Measurements from ENCODE around the gene FUBP3. TPM values are rescaled to one million over a fixed set of nuclear protein-coding genes. Genes with fewer than 3 reads are reported as not detected.

The FUBP3 gene
- total and polyA plus RNA-seq, 3 donors from 2014 or later, result 59.4 to 88.7 (median 85.3) TPM

DNA sequence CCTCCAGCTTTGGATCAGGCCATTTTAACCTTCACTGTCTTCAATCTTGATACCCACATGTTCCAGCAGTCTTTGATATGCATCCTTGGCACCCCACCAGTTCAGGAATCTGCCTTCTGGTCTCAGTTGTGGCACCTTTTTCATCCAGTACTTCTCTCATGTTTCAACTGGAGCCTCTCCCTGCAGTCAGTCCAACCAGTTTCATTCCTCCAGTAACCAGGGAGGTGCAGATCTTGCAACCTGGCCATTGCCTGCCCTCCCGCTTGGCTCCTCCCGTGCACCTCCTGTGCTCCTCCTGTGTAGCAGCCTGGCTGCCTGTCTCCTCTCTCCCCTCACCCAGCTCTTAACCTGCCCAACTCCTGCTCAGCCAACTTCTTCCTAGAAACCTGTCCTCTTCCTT lies 20.2 kb downstream of the FUBP3 start:
- H3K36me3 ChIP-seq (ENCODE audit: low read depth, missing control alignments), result no peaks in the 10 kb centered on the region
- TF ChIP-seq, protein P1, sequence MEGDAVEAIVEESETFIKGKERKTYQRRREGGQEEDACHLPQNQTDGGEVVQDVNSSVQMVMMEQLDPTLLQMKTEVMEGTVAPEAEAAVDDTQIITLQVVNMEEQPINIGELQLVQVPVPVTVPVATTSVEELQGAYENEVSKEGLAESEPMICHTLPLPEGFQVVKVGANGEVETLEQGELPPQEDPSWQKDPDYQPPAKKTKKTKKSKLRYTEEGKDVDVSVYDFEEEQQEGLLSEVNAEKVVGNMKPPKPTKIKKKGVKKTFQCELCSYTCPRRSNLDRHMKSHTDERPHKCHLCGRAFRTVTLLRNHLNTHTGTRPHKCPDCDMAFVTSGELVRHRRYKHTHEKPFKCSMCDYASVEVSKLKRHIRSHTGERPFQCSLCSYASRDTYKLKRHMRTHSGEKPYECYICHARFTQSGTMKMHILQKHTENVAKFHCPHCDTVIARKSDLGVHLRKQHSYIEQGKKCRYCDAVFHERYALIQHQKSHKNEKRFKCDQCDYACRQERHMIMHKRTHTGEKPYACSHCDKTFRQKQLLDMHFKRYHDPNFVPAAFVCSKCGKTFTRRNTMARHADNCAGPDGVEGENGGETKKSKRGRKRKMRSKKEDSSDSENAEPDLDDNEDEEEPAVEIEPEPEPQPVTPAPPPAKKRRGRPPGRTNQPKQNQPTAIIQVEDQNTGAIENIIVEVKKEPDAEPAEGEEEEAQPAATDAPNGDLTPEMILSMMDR (IDR thresholded peaks at IDR 0.05), result no peak
- TF ChIP-seq POLR2A (IDR thresholded peaks at IDR 0.05), result no peak
- intact Hi-C loops (cut with DNase I; ENCODE audit: low total_unique reads), result no loop called here
- H3K27ac ChIP-seq, result no peak overlapping the region
- DNase-seq, result no peak
- no peaks in the 10 kb centered on the region for H3K27me3 ChIP-seq
- WGBS, 2 donors, result 59 to 66% methylated on average over 2 of the region's 2 CpGs
- no peak overlapping the region for H3K4me3 ChIP-seq
- H3K9me3 ChIP-seq, result no peaks in the 10 kb centered on the region
- peaks cover 3% of the 10 kb centered on the region for H3K4me1 ChIP-seq

DNA sequence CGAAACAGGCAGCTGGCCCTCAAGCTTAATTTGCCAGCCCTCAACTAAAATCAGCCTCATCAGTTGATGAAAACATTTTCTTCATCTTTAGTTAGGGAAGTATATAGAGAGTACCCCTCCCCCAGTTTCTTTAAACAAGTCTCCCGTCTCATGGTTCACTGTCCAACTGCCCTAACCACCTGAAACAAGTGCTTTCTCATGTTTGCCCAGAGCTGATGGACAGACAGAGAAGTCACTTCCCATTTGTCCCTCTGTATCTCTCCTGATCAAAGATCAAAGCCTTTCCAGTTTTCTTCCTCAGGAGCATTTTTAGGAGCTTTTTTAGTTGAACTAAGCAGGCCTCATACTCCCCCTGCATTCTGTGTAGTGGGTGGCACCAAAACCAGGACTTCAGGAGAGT lies 21.7 kb downstream of the FUBP3 start:
- H3K36me3 ChIP-seq (ENCODE audit: low read depth, missing control alignments), result no peaks in the 10 kb centered on the region
- 69 to 72% methylated on average over 2 of the region's 2 CpGs for WGBS, 2 donors
- TF ChIP-seq, protein P1 (IDR thresholded peaks at IDR 0.05), result no peak
- no peak for TF ChIP-seq POLR2A (IDR thresholded peaks at IDR 0.05)

DNA sequence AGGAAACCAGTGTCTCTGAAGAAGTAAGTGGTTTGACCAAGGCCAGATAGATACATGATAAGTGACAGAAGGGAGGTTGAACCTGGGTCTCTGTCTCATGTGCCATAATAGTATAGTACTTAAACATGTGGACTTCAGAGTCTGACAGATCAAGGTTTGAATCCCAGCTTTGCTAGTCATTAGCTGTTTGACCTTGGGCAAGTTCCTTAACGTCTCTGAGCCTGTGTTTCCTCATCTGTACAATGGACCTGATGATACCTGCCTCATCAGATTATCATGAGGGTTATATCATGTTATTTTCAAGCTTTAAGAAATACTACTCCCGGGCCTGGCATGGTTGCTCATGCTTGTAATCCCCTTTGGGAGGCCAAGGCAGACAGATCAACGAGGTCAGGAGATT lies 24.9 kb downstream of the FUBP3 start:
- H3K27ac ChIP-seq, result no peak overlapping the region
- H3K4me3 ChIP-seq, result no peak overlapping the region
- no peaks in the 10 kb centered on the region for H3K36me3 ChIP-seq (ENCODE audit: low read depth, missing control alignments)
- WGBS, 2 donors, result 80 to 88% methylated on average over 3 of the region's 3 CpGs
- H3K9me3 ChIP-seq, result no peaks in the 10 kb centered on the region
- H3K27me3 ChIP-seq, result no peaks in the 10 kb centered on the region
- intact Hi-C loops (cut with DNase I; ENCODE audit: low total_unique reads), result no loop called here
- DNase-seq, result no peak
- no peak for TF ChIP-seq POLR2A (IDR thresholded peaks at IDR 0.05)
- TF ChIP-seq, protein P1 (IDR thresholded peaks at IDR 0.05), result no peak
- H3K4me1 ChIP-seq, result no peaks in the 10 kb centered on the region

More for the DNA sequence above, 21.7 kb downstream of the FUBP3 start:
- no peaks in the 10 kb centered on the region for H3K4me1 ChIP-seq
- no peak overlapping the region for H3K4me3 ChIP-seq
- intact Hi-C loops (cut with DNase I; ENCODE audit: low total_unique reads), result no loop called here
- H3K27me3 ChIP-seq, result no peaks in the 10 kb centered on the region
- H3K9me3 ChIP-seq, result no peaks in the 10 kb centered on the region
- H3K27ac ChIP-seq, result no peak overlapping the region
- no peak for DNase-seq

DNA sequence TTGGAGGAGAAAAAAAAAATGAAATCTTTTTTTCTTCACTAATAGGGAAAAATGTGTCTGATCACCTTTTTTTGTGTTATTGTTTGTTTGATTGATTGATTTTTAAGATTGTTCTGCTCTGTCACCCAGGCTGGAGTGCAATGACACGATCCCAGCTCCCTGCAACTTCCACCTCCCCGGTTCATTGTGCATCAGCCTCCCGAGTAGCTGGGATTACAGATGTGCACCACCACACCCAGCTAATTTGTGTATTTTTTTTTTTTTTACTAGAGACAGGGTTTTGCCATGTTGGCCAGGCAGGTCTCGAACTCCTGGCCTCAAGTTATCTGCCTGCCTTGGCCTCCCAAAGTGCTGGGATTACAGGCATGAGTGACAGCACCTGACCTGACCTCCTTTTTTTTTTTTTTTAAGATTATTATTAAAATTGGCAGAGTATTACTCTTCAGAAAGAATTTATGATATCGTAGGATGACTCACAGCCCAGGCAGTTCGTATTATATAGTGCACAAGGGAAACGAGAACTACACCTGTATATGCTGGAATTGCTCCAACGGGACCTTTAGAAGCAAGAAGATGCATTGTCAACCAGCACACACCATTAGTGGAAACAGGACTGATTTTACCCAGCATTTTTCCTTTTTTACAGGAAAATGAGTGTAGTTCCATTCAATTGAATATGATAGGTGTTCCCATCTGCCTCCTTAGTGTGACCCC lies 27.7 kb downstream of the FUBP3 start:
- no peak for DNase-seq
- no peak overlapping the region for H3K27ac ChIP-seq
- intact Hi-C loops (cut with DNase I; ENCODE audit: low total_unique reads), result no loop called here

More for the DNA sequence above, 27.7 kb downstream of the FUBP3 start:
- no peaks in the 10 kb centered on the region for H3K36me3 ChIP-seq (ENCODE audit: low read depth, missing control alignments)
- H3K4me3 ChIP-seq, result no peak overlapping the region
- no peaks in the 10 kb centered on the region for H3K27me3 ChIP-seq
- 89 to 93% methylated on average over 8 of the region's 8 CpGs for WGBS, 2 donors
- TF ChIP-seq, protein P1 (IDR thresholded peaks at IDR 0.05), result no peak
- TF ChIP-seq POLR2A (IDR thresholded peaks at IDR 0.05), result no peak
- peaks cover 6% of the 10 kb centered on the region for H3K4me1 ChIP-seq
- no peaks in the 10 kb centered on the region for H3K9me3 ChIP-seq
